Measurements from ENCODE around the gene TEKTIP1.

GRCh38 chr19:3499738-3500428, 39.1 kb upstream of the TEKTIP1 start:
- no peak for TF ChIP-seq CTCF (IDR thresholded peaks at IDR 0.05)
- no peak for TF ChIP-seq POLR2AphosphoS5 (IDR thresholded peaks at IDR 0.05; ENCODE audit: low read depth, low read length)
- no peak for TF ChIP-seq REST (IDR thresholded peaks at IDR 0.05; ENCODE audit: insufficient read depth in 1 of 2, low read depth in 2 of 2, low read length in 1 of 2)
